ENCODE results near the gene CEP112. TPM values are rescaled to one million over a fixed set of nuclear protein-coding genes. Genes with fewer than 3 reads are reported as not detected.

Gene CEP112
- total and polyA plus RNA-seq, 4 donors, result 1.1 to 4.9 (median 1.4) TPM

DNA sequence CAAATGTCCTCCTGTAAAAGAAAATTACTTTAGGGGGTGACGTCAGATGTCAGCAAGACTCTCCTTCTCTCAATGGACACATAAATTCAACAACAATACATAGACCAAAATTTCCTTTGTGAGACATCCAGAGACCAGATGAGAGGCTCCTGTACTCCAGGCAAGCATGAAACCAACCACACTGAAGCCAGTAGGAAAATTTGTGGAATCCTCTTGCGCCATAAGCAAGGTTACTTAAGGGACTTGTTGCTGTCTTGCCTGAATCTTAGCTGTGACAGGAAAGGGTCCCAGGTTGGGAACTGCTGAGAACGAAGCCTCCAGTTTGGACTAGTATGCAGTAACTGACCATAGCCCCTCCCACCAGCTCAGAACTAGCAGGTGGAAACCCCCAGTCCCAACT, 56.0 kb downstream of the CEP112 start:
- Histone ChIP-seq H3K27ac (ENCODE audit: low read depth in 1 of 2, low read length in 2 of 2) (no peak overlapping the region), H3K9ac (ENCODE audit: low read depth in 1 of 2, low read length in 2 of 2) (no peak overlapping the region), H3K4me1 (ENCODE audit: control insufficient read depth in 4 of 4, insufficient read depth in 4 of 4, low read length in 3 of 4) (no peaks in the 10 kb centered on the region), H3K4me3 (ENCODE audit: low read depth in 1 of 3, low read length in 3 of 3) (no peak overlapping the region), H3K9me3 (ENCODE audit: control insufficient read depth in 4 of 4, low read length in 3 of 4) (peaks cover 0 to 2% (median 0%) of the 10 kb centered on the region in 4 donors), H3K27me3 (ENCODE audit: control insufficient read depth in 4 of 4, insufficient read depth in 4 of 4, low read length in 3 of 4) (no peaks in the 10 kb centered on the region), H3K36me3 (ENCODE audit: control insufficient read depth in 4 of 4, insufficient read depth in 3 of 4, low read depth in 1 of 4, low read length in 3 of 4) (no peaks in the 10 kb centered on the region)
- no peak for DNase-seq (ENCODE audit: low spot score)
- WGBS, result 91% methylated on average over 3 of the region's 3 CpGs
- TF ChIP-seq SP1 (IDR thresholded peaks at IDR 0.05), result no peak
- no peak for TF ChIP-seq RAD21 (IDR thresholded peaks at IDR 0.05)
- TF ChIP-seq ATF3 (IDR thresholded peaks at IDR 0.05), result no peak
- no peak for TF ChIP-seq NR2F2 (IDR thresholded peaks at IDR 0.05)

DNA sequence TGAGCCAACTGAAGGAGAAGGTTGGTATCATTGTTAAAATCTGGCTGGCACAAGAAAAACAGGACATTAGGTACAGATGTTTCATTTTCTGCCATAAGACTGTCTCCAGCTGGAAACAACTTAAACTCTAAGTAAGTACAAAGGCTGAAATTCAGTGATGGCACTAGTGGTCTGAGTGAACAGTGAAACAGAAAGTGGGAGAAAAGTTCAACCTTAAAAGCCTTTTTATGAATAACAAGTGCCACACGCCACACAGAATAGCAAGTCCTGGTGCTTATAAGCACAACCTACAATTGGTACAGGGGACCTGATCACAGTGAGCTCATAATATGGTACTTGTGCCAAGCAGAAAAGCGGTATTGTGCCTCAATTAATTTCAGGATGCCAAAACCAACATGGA, 56.7 kb downstream of the CEP112 start:
- H3K36me3 ChIP-seq (ENCODE audit: control insufficient read depth in 4 of 4, insufficient read depth in 3 of 4, low read depth in 1 of 4, low read length in 3 of 4), result no peaks in the 10 kb centered on the region
- H3K4me1 ChIP-seq (ENCODE audit: control insufficient read depth in 4 of 4, insufficient read depth in 4 of 4, low read length in 3 of 4), result no peaks in the 10 kb centered on the region
- peaks cover 0 to 2% (median 0%) of the 10 kb centered on the region in 4 donors for H3K9me3 ChIP-seq (ENCODE audit: control insufficient read depth in 4 of 4, low read length in 3 of 4)
- no peak overlapping the region for H3K4me3 ChIP-seq (ENCODE audit: low read depth in 1 of 3, low read length in 3 of 3)
- WGBS, result 86% methylated on average over 2 of the region's 2 CpGs
- H3K9ac ChIP-seq (ENCODE audit: low read depth in 1 of 2, low read length in 2 of 2), result no peak overlapping the region
- TF ChIP-seq HNF4A (conservative IDR thresholded peaks at IDR 0.05), result no peak
- TF ChIP-seq TAF1 (conservative IDR thresholded peaks at IDR 0.05), result no peak
- TF ChIP-seq HNF4G (IDR thresholded peaks at IDR 0.05), result no peak
- no peak for TF ChIP-seq NR2F2 (IDR thresholded peaks at IDR 0.05)
- TF ChIP-seq REST (IDR thresholded peaks at IDR 0.05), result no peak
- TF ChIP-seq GABPA (IDR thresholded peaks at IDR 0.05 in 1 of 2, conservative IDR thresholded peaks at IDR 0.05 in 1 of 2), result no peak
- TF ChIP-seq CTCF (IDR thresholded peaks at IDR 0.05; ENCODE audit: low read depth, low read length, missing input control), result no peak
- H3K27ac ChIP-seq (ENCODE audit: low read depth in 1 of 2, low read length in 2 of 2), result no peak overlapping the region
- H3K27me3 ChIP-seq (ENCODE audit: control insufficient read depth in 4 of 4, insufficient read depth in 4 of 4, low read length in 3 of 4), result no peaks in the 10 kb centered on the region
- no peak for DNase-seq (ENCODE audit: low spot score)

DNA sequence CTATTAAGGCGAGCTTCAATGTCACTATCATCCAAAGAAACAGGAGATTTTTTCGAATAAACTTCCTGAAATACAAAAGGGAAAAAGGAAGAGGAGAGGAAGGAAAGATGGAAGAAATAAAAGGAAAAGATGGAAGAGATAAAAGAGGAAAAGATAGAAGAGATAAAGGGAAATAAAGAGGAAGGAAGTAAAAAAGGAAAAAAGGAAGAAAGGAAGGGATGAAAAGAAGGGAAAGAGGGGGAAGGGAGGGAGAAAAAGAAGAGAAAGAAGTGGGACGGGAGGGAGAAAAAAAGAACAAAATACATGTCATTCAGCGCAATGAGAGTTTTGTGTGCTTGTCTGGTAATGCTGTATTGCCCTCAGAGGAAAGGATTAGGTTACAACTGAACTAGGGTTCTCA, 62.2 kb downstream of the CEP112 start:
- H3K27me3 ChIP-seq (ENCODE audit: control insufficient read depth in 4 of 4, insufficient read depth in 4 of 4, low read length in 3 of 4), result no peaks in the 10 kb centered on the region
- WGBS, result 93% methylated on average over 4 of the region's 4 CpGs
- H3K9me3 ChIP-seq (ENCODE audit: control insufficient read depth in 4 of 4, low read length in 3 of 4), result no peaks in the 10 kb centered on the region
- H3K36me3 ChIP-seq (ENCODE audit: control insufficient read depth in 4 of 4, insufficient read depth in 3 of 4, low read depth in 1 of 4, low read length in 3 of 4), result no peaks in the 10 kb centered on the region
- no peak for DNase-seq (ENCODE audit: low spot score)
- no peak overlapping the region for H3K4me3 ChIP-seq (ENCODE audit: low read depth in 1 of 3, low read length in 3 of 3)
- H3K4me1 ChIP-seq (ENCODE audit: control insufficient read depth in 4 of 4, insufficient read depth in 4 of 4, low read length in 3 of 4), result no peaks in the 10 kb centered on the region
- no peak overlapping the region for H3K9ac ChIP-seq (ENCODE audit: low read depth in 1 of 2, low read length in 2 of 2)
- no peak overlapping the region for H3K27ac ChIP-seq (ENCODE audit: low read depth in 1 of 2, low read length in 2 of 2)
- TF ChIP-seq REST (IDR thresholded peaks at IDR 0.05), result no peak
- TF ChIP-seq, protein P1, sequence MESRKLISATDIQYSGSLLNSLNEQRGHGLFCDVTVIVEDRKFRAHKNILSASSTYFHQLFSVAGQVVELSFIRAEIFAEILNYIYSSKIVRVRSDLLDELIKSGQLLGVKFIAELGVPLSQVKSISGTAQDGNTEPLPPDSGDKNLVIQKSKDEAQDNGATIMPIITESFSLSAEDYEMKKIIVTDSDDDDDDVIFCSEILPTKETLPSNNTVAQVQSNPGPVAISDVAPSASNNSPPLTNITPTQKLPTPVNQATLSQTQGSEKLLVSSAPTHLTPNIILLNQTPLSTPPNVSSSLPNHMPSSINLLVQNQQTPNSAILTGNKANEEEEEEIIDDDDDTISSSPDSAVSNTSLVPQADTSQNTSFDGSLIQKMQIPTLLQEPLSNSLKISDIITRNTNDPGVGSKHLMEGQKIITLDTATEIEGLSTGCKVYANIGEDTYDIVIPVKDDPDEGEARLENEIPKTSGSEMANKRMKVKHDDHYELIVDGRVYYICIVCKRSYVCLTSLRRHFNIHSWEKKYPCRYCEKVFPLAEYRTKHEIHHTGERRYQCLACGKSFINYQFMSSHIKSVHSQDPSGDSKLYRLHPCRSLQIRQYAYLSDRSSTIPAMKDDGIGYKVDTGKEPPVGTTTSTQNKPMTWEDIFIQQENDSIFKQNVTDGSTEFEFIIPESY (IDR thresholded peaks at IDR 0.05), result no peak
- TF ChIP-seq FOXA1 (IDR thresholded peaks at IDR 0.05), result no peak
- TF ChIP-seq, protein P2, sequence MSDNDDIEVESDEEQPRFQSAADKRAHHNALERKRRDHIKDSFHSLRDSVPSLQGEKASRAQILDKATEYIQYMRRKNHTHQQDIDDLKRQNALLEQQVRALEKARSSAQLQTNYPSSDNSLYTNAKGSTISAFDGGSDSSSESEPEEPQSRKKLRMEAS (IDR thresholded peaks at IDR 0.05), result no peak
- no peak for TF ChIP-seq RAD21 (IDR thresholded peaks at IDR 0.05)
- TF ChIP-seq RXRA (IDR thresholded peaks at IDR 0.05), result no peak

All from liver (tissue), 9 donors.